SU-DHL-6 (cell line): ENCODE results near the gene CLP1.

ENCODE experiments used
- H2AFZ ChIP-seq: fragments of 200-600 bp; sonication (generic); 2 replicates; pipeline ENCODE4 v1.6.1; 2014; ENCODE audit warnings: low read depth, mild to moderate bottlenecking, moderate library complexity, mixed read lengths, antibody characterized with exemption, low read length; ENCODE audit not compliant: severe bottlenecking
- H3F3A ChIP-seq: fragments of 200-600 bp; shearing (Covaris generic); 2 replicates; pipeline ENCODE4 v1.6.0; 2016; ENCODE audit warnings: antibody characterized with exemption, mild to moderate bottlenecking; ENCODE audit not compliant: insufficient read depth
- H3K27ac ChIP-seq: fragments of 200-600 bp; sonication (generic); 2 replicates; pipeline ENCODE4 v1.5.1; 2016; ENCODE audit warnings: low read depth, mild to moderate bottlenecking, low read length, moderate library complexity, mixed read lengths
- H3K27me3 ChIP-seq: fragments of 200-600 bp; sonication (generic), shearing (Covaris generic); 2 replicates; pipeline ENCODE4 v1.6.0; 2014; ENCODE audit warnings: mild to moderate bottlenecking, low read length
- H3K36me3 ChIP-seq: fragments of 200-600 bp; sonication (generic); 2 replicates; pipeline ENCODE4 v1.6.1; 2014; ENCODE audit warnings: mild to moderate bottlenecking, low read length, mixed read lengths
- H3K4me2 ChIP-seq: fragments of 300-600, 200-600 bp; shearing (Covaris generic), sonication (generic); 2 replicates; pipeline ENCODE4 v1.6.0; 2014; ENCODE audit warnings: low read length, low read depth, mild to moderate bottlenecking; ENCODE audit not compliant: poor library complexity, severe bottlenecking
- H3K4me3 ChIP-seq: fragments of 200-600 bp; sonication (generic); 2 replicates; pipeline ENCODE4 v1.5.1; 2014; ENCODE audit warnings: antibody characterized with exemption, low read length, mild to moderate bottlenecking, mixed read lengths; ENCODE audit not compliant: insufficient read depth, poor library complexity, severe bottlenecking
- H3K79me2 ChIP-seq: fragments of 200-600 bp; sonication (generic); 2 replicates; pipeline ENCODE4 v1.6.1; 2014; ENCODE audit warnings: mild to moderate bottlenecking, low read length, moderate library complexity; ENCODE audit not compliant: insufficient read depth
- H3K9ac ChIP-seq: fragments of 200-600 bp; sonication (generic); 2 replicates; pipeline ENCODE4 v1.7.0; 2014; ENCODE audit warnings: mild to moderate bottlenecking, low read length
- H3K9me2 ChIP-seq: fragments of 200-600 bp; sonication (generic); replicated peaks from 2 replicates; pipeline ENCODE4 v1.6.1; 2014; ENCODE audit warnings: low read length; ENCODE audit not compliant: insufficient read depth
- H3K9me3 ChIP-seq: fragments of 200-600 bp; sonication (generic); 2 replicates; pipeline ENCODE4 v1.6.1; 2014; ENCODE audit warnings: low read length, mixed read lengths; ENCODE audit not compliant: insufficient read depth
- H4K20me1 ChIP-seq: fragments of 200-600 bp; sonication (generic); 2 replicates; pipeline ENCODE4 v1.6.1; 2014; ENCODE audit warnings: low read depth, mild to moderate bottlenecking, antibody characterized with exemption, low read length, moderate library complexity, mixed read lengths
- EZH2phosphoT487 ChIP-seq: fragments of 200-600 bp; sonication (generic), shearing (Covaris generic); conservative IDR thresholded peaks from 2 replicates; pipeline ENCODE4 v1.6.1; 2018; ENCODE audit warnings: mild to moderate bottlenecking, antibody characterized with exemption, low read length, moderate library complexity, mixed read lengths
- TF ChIP-seq, protein P1 (sequence below): fragments of 200-600 bp; sonication (generic); IDR thresholded peaks from one replicate; pipeline ENCODE4 v1.5.1; 2017; ENCODE audit warnings: antibody characterized with exemption, mild to moderate bottlenecking, low read length, moderate library complexity; ENCODE audit not compliant: insufficient read depth, poor library complexity, severe bottlenecking

CLP1 gene

DNA sequence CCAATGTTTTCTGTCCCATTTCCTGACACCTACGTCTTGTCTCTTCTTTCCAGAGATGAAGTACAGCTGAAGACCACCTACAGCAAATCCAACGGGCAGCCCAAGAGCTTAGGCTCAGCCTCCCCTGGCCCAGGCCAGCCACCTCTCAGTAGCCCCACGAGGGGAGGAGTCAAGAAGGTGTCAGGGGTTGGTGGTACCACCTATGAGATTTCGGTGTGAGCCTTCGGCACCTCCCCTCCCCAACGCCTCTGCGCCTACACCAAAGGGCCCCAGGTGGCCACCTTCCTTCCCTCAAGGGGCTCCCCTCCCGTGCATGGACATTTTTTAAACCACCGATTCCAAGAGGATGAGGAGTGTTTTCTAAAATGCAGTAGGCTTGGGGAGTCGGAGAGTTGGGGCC lies 42.3 kb downstream of the CLP1 start:
- Histone ChIP-seq H3K27ac (no peak overlapping the region), H3K4me2 (no peak overlapping the region), H3K9me3 (no peaks in the 10 kb centered on the region), H3K4me3 (no peak overlapping the region), H3K9ac (no peak overlapping the region), H4K20me1 (no peaks in the 10 kb centered on the region), H3K9me2 (no peaks in the 10 kb centered on the region), H2AFZ (no peak overlapping the region), H3F3A (peaks cover 7% of the 10 kb centered on the region; the same call in 1 of the 2 replicates), H3K79me2 (no peaks in the 10 kb centered on the region), H3K27me3 (no peaks in the 10 kb centered on the region), H3K36me3 (peaks cover 14% of the 10 kb centered on the region)
- TF ChIP-seq EZH2phosphoT487, result no peak
- TF ChIP-seq, protein P1, sequence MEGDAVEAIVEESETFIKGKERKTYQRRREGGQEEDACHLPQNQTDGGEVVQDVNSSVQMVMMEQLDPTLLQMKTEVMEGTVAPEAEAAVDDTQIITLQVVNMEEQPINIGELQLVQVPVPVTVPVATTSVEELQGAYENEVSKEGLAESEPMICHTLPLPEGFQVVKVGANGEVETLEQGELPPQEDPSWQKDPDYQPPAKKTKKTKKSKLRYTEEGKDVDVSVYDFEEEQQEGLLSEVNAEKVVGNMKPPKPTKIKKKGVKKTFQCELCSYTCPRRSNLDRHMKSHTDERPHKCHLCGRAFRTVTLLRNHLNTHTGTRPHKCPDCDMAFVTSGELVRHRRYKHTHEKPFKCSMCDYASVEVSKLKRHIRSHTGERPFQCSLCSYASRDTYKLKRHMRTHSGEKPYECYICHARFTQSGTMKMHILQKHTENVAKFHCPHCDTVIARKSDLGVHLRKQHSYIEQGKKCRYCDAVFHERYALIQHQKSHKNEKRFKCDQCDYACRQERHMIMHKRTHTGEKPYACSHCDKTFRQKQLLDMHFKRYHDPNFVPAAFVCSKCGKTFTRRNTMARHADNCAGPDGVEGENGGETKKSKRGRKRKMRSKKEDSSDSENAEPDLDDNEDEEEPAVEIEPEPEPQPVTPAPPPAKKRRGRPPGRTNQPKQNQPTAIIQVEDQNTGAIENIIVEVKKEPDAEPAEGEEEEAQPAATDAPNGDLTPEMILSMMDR, result no peak

DNA sequence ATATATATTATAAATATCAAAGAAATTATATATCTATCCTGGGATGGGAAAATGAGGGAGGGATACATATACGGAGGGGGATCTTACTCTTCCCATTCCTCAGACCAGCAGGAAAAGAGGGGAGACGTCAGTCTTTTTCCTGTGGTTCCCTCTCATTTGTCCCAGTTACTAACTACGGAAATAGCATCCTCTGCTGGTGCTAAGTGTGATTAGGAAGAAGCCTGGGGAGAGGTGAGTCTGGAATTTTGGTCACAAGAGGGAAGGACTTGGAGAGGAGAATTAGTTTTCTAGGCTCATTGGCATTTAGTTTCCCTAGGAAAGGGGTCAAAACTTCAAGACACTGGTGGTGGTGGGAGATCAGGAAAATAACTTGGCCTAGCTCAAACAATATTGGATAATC lies 42.9 kb downstream of the CLP1 start:
- no peaks in the 10 kb centered on the region for H4K20me1 ChIP-seq
- no peak overlapping the region for H3K27ac ChIP-seq
- no peak overlapping the region for H2AFZ ChIP-seq
- H3K4me3 ChIP-seq, result no peak overlapping the region
- no peaks in the 10 kb centered on the region for H3K9me3 ChIP-seq
- H3K36me3 ChIP-seq, result peaks cover 14% of the 10 kb centered on the region
- H3K79me2 ChIP-seq, result no peaks in the 10 kb centered on the region
- H3K27me3 ChIP-seq, result no peaks in the 10 kb centered on the region
- no peak overlapping the region for H3K4me2 ChIP-seq
- H3K9me2 ChIP-seq, result no peaks in the 10 kb centered on the region
- H3K9ac ChIP-seq, result no peak overlapping the region
- TF ChIP-seq EZH2phosphoT487, result no peak
- TF ChIP-seq, protein P1, result no peak
- H3F3A ChIP-seq, result peaks cover 7% of the 10 kb centered on the region; the same call in 1 of the 2 replicates

DNA sequence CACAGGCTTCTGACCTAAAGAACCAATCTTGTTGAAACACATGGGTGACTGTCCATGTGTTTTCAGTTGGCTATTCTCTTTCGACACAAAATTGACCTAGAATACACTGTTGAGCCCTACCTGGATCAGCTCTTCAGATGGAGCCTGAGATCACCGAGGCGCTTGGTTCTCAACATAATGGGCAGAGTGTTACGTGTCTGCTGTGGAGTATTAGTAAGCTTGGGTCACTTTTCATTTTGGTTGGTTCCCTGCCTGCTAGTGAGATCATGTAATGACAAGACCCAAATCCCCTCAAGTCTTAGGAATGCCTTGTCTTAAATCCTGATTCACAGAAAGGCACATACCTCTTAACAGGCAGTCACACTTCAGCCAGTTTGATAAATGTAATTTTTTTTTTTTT lies 45.8 kb downstream of the CLP1 start:
- Histone ChIP-seq H3K36me3 (peaks cover 14% of the 10 kb centered on the region), H3K27ac (no peak overlapping the region), H2AFZ (no peak overlapping the region), H3K9me3 (no peaks in the 10 kb centered on the region), H3K79me2 (peaks cover 5% of the 10 kb centered on the region; the same call in 1 of the 2 replicates), H3K27me3 (no peaks in the 10 kb centered on the region), H3F3A (peaks cover 10% of the 10 kb centered on the region; the same call in 1 of the 2 replicates), H4K20me1 (no peaks in the 10 kb centered on the region), H3K4me3 (no peak overlapping the region), H3K9me2 (no peaks in the 10 kb centered on the region), H3K4me2 (no peak overlapping the region), H3K9ac (no peak overlapping the region)
- TF ChIP-seq, protein P1, result no peak
- no peak for TF ChIP-seq EZH2phosphoT487
